A549 (cell line): Measurements from ENCODE around the gene JPH2. TPM values are rescaled to one million over a fixed set of nuclear protein-coding genes. Genes with fewer than 3 reads are reported as not detected.

Experiments used
- ATAC-seq, 2 experiments: fragments of 200-7000 bp in 1 of 2; fragments of >200 bp in 1 of 2; cut with Nextera tagmentation in 1 of 2; cut with Tn5 transposase in 1 of 2; 3 replicates each; pipeline versions ENCODE4 v1.8.0 to v1.9.1; 2018 to 2020; ENCODE audit warnings: mild to moderate bottlenecking in 1 of 2, moderate library complexity in 1 of 2
- CTCF ChIA-PET: fragments of 300-600 bp; sonication (Branson Sonifier 250); formaldehyde crosslinking; extraction: SDS; loops from one replicate; lab custom pipeline; 2021; ENCODE audit warnings: antibody characterized with exemption, inconsistent platforms; lab: Yijun Ruan, JAX
- POLR2A ChIA-PET: fragments of 350-600 bp; formaldehyde crosslinking; extraction: SDS; loops from one replicate; lab custom pipeline; 2021; ENCODE audit warnings: antibody characterized with exemption, inconsistent platforms; lab: Yijun Ruan, JAX
- DNase-seq, 2 experiments: peaks; one replicate each; pipeline versions ENCODE4 v3.0.0 to v3.0.0-alpha.2; 2011 to 2016; ENCODE audit warnings: low read depth in 1 of 2, low spot score in 1 of 2
- FAIRE-seq: peaks from 2 replicates; lab custom pipeline; 2011; peaks lifted over from hg19 to GRCh38; lab: Jason Lieb, UNC
- H3K27ac ChIP-seq, 2 experiments: fragments of >200 bp; sonication (Bioruptor Twin); formaldehyde crosslinking; 3 replicates each; pipeline ENCODE4 v1.5.1; 2016 to 2017
- H3K4me1 ChIP-seq: fragments of >200 bp; sonication (Bioruptor Twin); formaldehyde crosslinking; 3 replicates; pipeline ENCODE4 v1.6.1; 2016
- H3K4me2 ChIP-seq: fragments of >200 bp; sonication (Bioruptor Twin); formaldehyde crosslinking; 3 replicates; pipeline ENCODE4 v1.6.1; 2016
- H3K4me3 ChIP-seq: fragments of >200 bp; sonication (Bioruptor Twin); formaldehyde crosslinking; 3 replicates; pipeline ENCODE4 v1.5.1; 2016
- H3K9me3 ChIP-seq: fragments of >200 bp; sonication (Bioruptor Twin); formaldehyde crosslinking; 3 replicates; pipeline ENCODE4 v1.6.1; 2016
- CBX8 ChIP-seq: fragments of 200-600 bp; sonication (generic); IDR thresholded peaks from 2 replicates; pipeline ENCODE4 v1.6.1; 2016
- CEBPB ChIP-seq, 2 experiments: fragments of >200 bp in 1 of 2; sonication (Bioruptor Twin) in 1 of 2; formaldehyde crosslinking in 1 of 2; IDR thresholded peaks; 2 replicates each; pipeline ENCODE4 v1.6.1; 2012 to 2016
- CTCF ChIP-seq: fragments of >200 bp; sonication (Bioruptor Twin); formaldehyde crosslinking; IDR thresholded peaks from 3 replicates; pipeline ENCODE4 v1.5.1; 2016
- HES2 ChIP-seq: fragments of >200 bp; sonication (Bioruptor Twin); formaldehyde crosslinking; IDR thresholded peaks from 2 replicates; pipeline ENCODE4 v1.6.1; 2016
- HEYL ChIP-seq: fragments of 250-450 bp; sonication (Bioruptor Pico); IDR thresholded peaks from 2 replicates; pipeline ENCODE4 v1.8.0; 2021; ENCODE audit warnings: mild to moderate bottlenecking, moderate library complexity
- HMGXB4 ChIP-seq: fragments of 250-450 bp; sonication (Bioruptor Pico); IDR thresholded peaks from 2 replicates; pipeline ENCODE4 v1.5.0; 2021; ENCODE audit warnings: mild to moderate bottlenecking, moderate library complexity, borderline replicate concordance
- HOXA7 ChIP-seq: fragments of 250-450 bp; sonication (Bioruptor Pico); IDR thresholded peaks from 2 replicates; pipeline ENCODE4 v1.5.0; 2020; ENCODE audit warnings: mild to moderate bottlenecking, moderate library complexity
- HOXB5 ChIP-seq: fragments of 250-450 bp; sonication (Bioruptor Pico); IDR thresholded peaks from 2 replicates; pipeline ENCODE4 v1.5.0; 2020; ENCODE audit warnings: mild to moderate bottlenecking, moderate library complexity
- MYC ChIP-seq: IDR thresholded peaks from 2 replicates; pipeline ENCODE4 v1.6.1; 2012; ENCODE audit warnings: mild to moderate bottlenecking, inconsistent platforms, low read length, improper control_type of control experiment, borderline replicate concordance
- NPAS2 ChIP-seq: fragments of 250-450 bp; sonication (Bioruptor Pico); IDR thresholded peaks from 2 replicates; pipeline ENCODE4 v1.8.0; 2022; ENCODE audit warnings: mild to moderate bottlenecking, moderate library complexity, borderline replicate concordance
- POLR2A ChIP-seq: IDR thresholded peaks from 2 replicates; pipeline ENCODE4 v1.6.1; 2012; ENCODE audit warnings: mild to moderate bottlenecking, low read length
- POLR2AphosphoS2 ChIP-seq: conservative IDR thresholded peaks from 2 replicates; pipeline ENCODE4 v1.6.1; 2012; ENCODE audit warnings: low read length, improper control_type of control experiment, inconsistent platforms
- RAD21 ChIP-seq, 2 experiments: fragments of >200 bp in 1 of 2; sonication (Bioruptor Twin) in 1 of 2; formaldehyde crosslinking in 1 of 2; IDR thresholded peaks in 1 of 2; conservative IDR thresholded peaks in 1 of 2; 2 replicates in 1 of 2; 3 replicates in 1 of 2; pipeline ENCODE4 v1.6.1; 2012 to 2018; ENCODE audit warnings: inconsistent platforms in 1 of 2
- SMC3 ChIP-seq: fragments of >200 bp; sonication (Bioruptor Twin); formaldehyde crosslinking; IDR thresholded peaks from 3 replicates; pipeline ENCODE4 v1.6.1; 2018; ENCODE audit warnings: inconsistent platforms
- TFCP2L1 ChIP-seq: fragments of 250-450 bp; sonication (Bioruptor Pico); IDR thresholded peaks from 2 replicates; pipeline ENCODE4 v1.5.0; 2021; ENCODE audit warnings: mild to moderate bottlenecking
- ZNF302 ChIP-seq: fragments of 250-450 bp; sonication (Bioruptor Pico); IDR thresholded peaks from 2 replicates; pipeline ENCODE4 v1.9.0; 2021; ENCODE audit warnings: inconsistent platforms, mild to moderate bottlenecking, moderate library complexity
- WGBS: methylation state at CpG from one replicate; pipeline ENCODE4 v1.1.6; 2017; ENCODE audit errors: missing lambda C conversion rate; 5-methylcytosine and 5-hydroxymethylcytosine counted together
- polyA plus RNA-seq, 4 experiments: library from polyadenylated mRNA; depleted of rRNA in 3 of 4; stranded (reverse); fragments of >200 nt; fragmentation: RNase III in 1 of 4; extraction: RNeasy Plus Mini Kit Qiagen cat#74134 plus additional on column Dnase treatment in 1 of 4; gene quantifications; 2 replicates in 3 of 4; 3 replicates in 1 of 4; pipeline ENCODE4 v1.2.3, GENCODE V29; 2011 to 2017

JPH2 gene
- polyA plus RNA-seq, 2 of the 4 experiments (the other 2 are of a cell fraction): 0.83 to 3.3 TPM

GRCh38 chr20:44093249-44093582 is 93.8 kb downstream of the JPH2 start:
- CTCF ChIA-PET: interaction anchor here (0.8 to 3.8 kb wide), 5 partner anchors 16 to 555 kb away, joined by 3 to 17 read pairs (median 3); no protein-coding TSS in a partner anchor
- ATAC-seq (peak in 1 of 2 experiments; percentile 29; a peak in 2 of 6 replicates), DNase-seq (no peak), FAIRE-seq (no peak)
- Histone ChIP-seq H3K4me3 (no peak overlapping the region), H3K9me3 (no peaks in the 10 kb centered on the region), H3K4me2 (no peak overlapping the region), H3K27ac (no peak overlapping the region), H3K4me1 (peaks cover 8% of the 10 kb centered on the region; the same call in 2 of the 3 replicates)
- TF ChIP-seq CTCF: peak; percentile 28
- no peak for TF ChIP-seq CBX8
- TF ChIP-seq, all 56 proteins: peak for 1
- POLR2A ChIA-PET: no interaction called here
- 24% methylated on average over 2 of the region's 2 CpGs for WGBS

- H3K4me2 ChIP-seq: no peak overlapping the region
- H3K9me3 ChIP-seq: no peaks in the 10 kb centered on the region
- H3K4me3 ChIP-seq: no peak overlapping the region
- peak; percentile 66 to 80; a peak in 3 of 6 replicates for ATAC-seq
- TF ChIP-seq ZNF302 (CRISPR knock-in tag) (no peak), RAD21 (conservative IDR thresholded peaks at IDR 0.05 in 1 of 2, IDR thresholded peaks at IDR 0.05 in 1 of 2) (peak; percentile 59 to 61), MYC (no peak), SMC3 (peak; percentile 64), POLR2A (no peak), TFCP2L1 (CRISPR knock-in tag) (no peak), HEYL (CRISPR knock-in tag) (no peak), CEBPB (IDR thresholded peaks at IDR 0.05) (no peak), POLR2AphosphoS2 (no peak), HMGXB4 (CRISPR knock-in tag) (no peak), CTCF (peak; percentile 66), HOXB5 (CRISPR knock-in tag) (no peak), NPAS2 (CRISPR knock-in tag) (no peak), HES2 (no peak), HOXA7 (CRISPR knock-in tag) (no peak)
- FAIRE-seq: no peak
- peaks cover 4% of the 10 kb centered on the region; the same call in 2 of the 3 replicates for H3K4me1 ChIP-seq
- no peak overlapping the region for H3K27ac ChIP-seq
- ChIA-PET CTCF (interaction anchor here (0.7 to 2.6 kb wide), 13 partner anchors 9 to 643 kb away, joined by 3 to 14 read pairs (median 4); no protein-coding TSS in a partner anchor), POLR2A (no interaction called here)
- peak in 1 of 2 experiments; percentile 60 for DNase-seq
- 46% methylated on average over 9 of the region's 9 CpGs for WGBS
These were observed 94.3 kb downstream of the JPH2 start for GRCh38 chr20:44092551-44093248.
